HepG2 (cell line): ENCODE data around the gene SETD2. TPM values are rescaled to one million over a fixed set of nuclear protein-coding genes. Genes with fewer than 3 reads are reported as not detected.

ENCODE experiments used
- ATAC-seq: fragments of 200-7000 bp; cut with Tn5 transposase; 3 replicates; pipeline ENCODE4 v1.9.1; 2020; ENCODE audit warnings: mild to moderate bottlenecking, moderate library complexity
- BruUV-seq: library from RNA; stranded (reverse); fragments of 400-500 nt; replicated peaks from 2 replicates; lab custom pipeline; 2021; lab: Mats Ljungman, UMichigan
- CTCF ChIA-PET: fragments of 300-600 bp; formaldehyde crosslinking; extraction: SDS; loops from one replicate; lab custom pipeline; 2021; ENCODE audit warnings: low total read pairs, inconsistent platforms, low intra/inter-chr PET ratio; lab: Yijun Ruan, JAX
- POLR2A ChIA-PET: fragments of 350-600 bp; sonication (Branson Sonifier 250); formaldehyde crosslinking; loops from one replicate; lab custom pipeline; 2020; ENCODE audit warnings: antibody characterized with exemption, inconsistent platforms; lab: Yijun Ruan, JAX
- DNase-seq: peaks from one replicate; pipeline ENCODE4 v3.0.0-alpha.2; 2015; ENCODE audit warnings: low spot score
- FAIRE-seq: peaks from 3 replicates; lab custom pipeline; 2011; peaks lifted over from hg19 to GRCh38; lab: Jason Lieb, UNC
- H2AFZ ChIP-seq: one replicate; pipeline ENCODE4 v1.6.1; 2011; ENCODE audit warnings: low read length, inconsistent platforms
- H3K27ac ChIP-seq: fragments of 300-600 bp; 3 replicates; pipeline ENCODE4 v1.8.0; 2011; ENCODE audit warnings: mixed run types, mild to moderate bottlenecking, mixed read lengths, low read length, inconsistent platforms; ENCODE audit not compliant: insufficient read depth; ENCODE audit errors: extremely low read length
- H3K27me3 ChIP-seq, 2 experiments: fragments of 200-600 bp in 1 of 2; 2 replicates in 1 of 2; 3 replicates in 1 of 2; pipeline versions ENCODE4 v1.6.0 to v1.8.0; 2011; ENCODE audit warnings: low read length in 2 of 2, mild to moderate bottlenecking in 2 of 2, moderate library complexity in 2 of 2, inconsistent platforms in 1 of 2; ENCODE audit not compliant: insufficient read depth in 2 of 2, control insufficient read depth in 1 of 2
- H3K36me3 ChIP-seq, 2 experiments: fragments of 200-600 bp in 1 of 2; replicated peaks in 1 of 2; 2 replicates in 1 of 2; 3 replicates in 1 of 2; pipeline versions ENCODE4 v1.5.1 to v1.8.0; 2011; ENCODE audit warnings: low read length in 2 of 2, inconsistent platforms in 1 of 2; ENCODE audit not compliant: insufficient read depth in 2 of 2, control insufficient read depth in 1 of 2
- H3K4me1 ChIP-seq: 2 replicates; pipeline ENCODE4 v1.5.1; 2012; ENCODE audit warnings: low read length, inconsistent platforms; ENCODE audit not compliant: insufficient read depth
- H3K4me2 ChIP-seq: 2 replicates; pipeline ENCODE4 v1.6.0; 2011; ENCODE audit warnings: low read depth, low read length, inconsistent platforms
- H3K4me3 ChIP-seq, 3 experiments: fragments of 200-600 bp in 1 of 3; sonication (generic), shearing (Covaris generic) in 1 of 3; replicated peaks in 1 of 3; 2 replicates each; pipeline ENCODE4 v1.5.1; 2011 to 2016; ENCODE audit warnings: low read length in 3 of 3, inconsistent platforms in 2 of 3, low read depth in 2 of 3, mild to moderate bottlenecking in 2 of 3, control low read depth in 1 of 3, mixed read lengths in 1 of 3; ENCODE audit not compliant: insufficient read depth in 1 of 3
- H3K79me2 ChIP-seq: one replicate; pipeline ENCODE4 v1.6.1; 2011; ENCODE audit warnings: low read length, inconsistent platforms; ENCODE audit not compliant: insufficient read depth
- H3K9ac ChIP-seq: 2 replicates; pipeline ENCODE4 v1.6.0; 2011; ENCODE audit warnings: mild to moderate bottlenecking, low read depth, low read length, inconsistent platforms; ENCODE audit not compliant: insufficient read depth
- H3K9me3 ChIP-seq: 2 replicates; pipeline ENCODE4 v1.5.1; 2012; ENCODE audit warnings: mild to moderate bottlenecking, low read length
- H4K20me1 ChIP-seq: 2 replicates; pipeline ENCODE4 v1.6.0; 2011; ENCODE audit warnings: inconsistent platforms, mild to moderate bottlenecking, low read length, moderate library complexity; ENCODE audit not compliant: insufficient read depth
- ETV6 ChIP-seq: sonication (generic); formaldehyde crosslinking; conservative IDR thresholded peaks from 2 replicates; pipeline ENCODE4 v1.4.0; 2020; ENCODE audit warnings: missing genetic modification reagents
- HMGXB4 ChIP-seq, 2 experiments: sonication (generic) in 1 of 2; formaldehyde crosslinking in 1 of 2; IDR thresholded peaks; 2 replicates each; pipeline versions ENCODE4 v1.4.0 to v1.6.1; 2018 to 2020; ENCODE audit warnings: missing genetic modification reagents in 2 of 2, borderline replicate concordance in 1 of 2, low read depth in 1 of 2, mild to moderate bottlenecking in 1 of 2, missing biosample characterization in 1 of 2
- KLF12 ChIP-seq: sonication (generic); formaldehyde crosslinking; IDR thresholded peaks from 2 replicates; pipeline ENCODE4 v1.4.0; 2020; ENCODE audit warnings: missing genetic modification reagents, borderline replicate concordance
- KLF15 ChIP-seq: sonication (generic); formaldehyde crosslinking; IDR thresholded peaks from 2 replicates; pipeline ENCODE4 v1.8.1; 2023; ENCODE audit warnings: borderline replicate concordance, mild to moderate bottlenecking, inconsistent platforms, missing genetic modification reagents, mixed read lengths
- TSC22D2 ChIP-seq: sonication (generic); formaldehyde crosslinking; IDR thresholded peaks from 2 replicates; pipeline ENCODE4 v1.5.1; 2020; ENCODE audit warnings: missing genetic modification reagents, mild to moderate bottlenecking, borderline replicate concordance
- ZNF230 ChIP-seq: sonication (generic); formaldehyde crosslinking; IDR thresholded peaks from 2 replicates; pipeline ENCODE4 v1.4.0; 2020; ENCODE audit warnings: mild to moderate bottlenecking, missing genetic modification reagents
- ZNF431 ChIP-seq: sonication (generic); formaldehyde crosslinking; IDR thresholded peaks from 2 replicates; pipeline ENCODE4 v1.9.0; 2022; ENCODE audit warnings: missing genetic modification reagents, low read depth, mild to moderate bottlenecking, borderline replicate concordance
- ZNF850 ChIP-seq: sonication (generic); formaldehyde crosslinking; conservative IDR thresholded peaks from 2 replicates; pipeline ENCODE4 v1.9.0; 2021; ENCODE audit warnings: mild to moderate bottlenecking, missing genetic modification reagents
- WGBS: methylation state at CpG from one replicate; pipeline ENCODE4 v1.1.6; 2017; ENCODE audit warnings: low lambda C conversion rate; 5-methylcytosine and 5-hydroxymethylcytosine counted together
- in situ Hi-C: cut with HindIII; loops from 2 replicates; pipeline ENCODE4 v1.10.0; 2017; ENCODE audit warnings: low pct_unique_long_range_greater_than_20kb; ENCODE audit not compliant: extremely low pct_ligation_motif_present
- intact Hi-C: fragments of 100-400 bp; cut with micrococcal nuclease; formaldehyde crosslinking; loops from one replicate; pipeline ENCODE4 v1.10.0; 2022; ENCODE audit not compliant: unreplicated experiment
- polyA plus RNA-seq, 8 experiments: library from polyadenylated mRNA; depleted of rRNA in 3 of 8; stranded (reverse) in 7 of 8; unstranded in 1 of 8; fragments of >200 nt; fragmentation: Illumina TruSeq in 4 of 8; extraction: Trizol in 4 of 8; gene quantifications; 2 replicates each; pipeline versions ENCODE4 v1.2.1 to v1.2.3, GENCODE V29; 2011 to 2016; ENCODE audit warnings: low read depth in 4 of 8, missing spikeins in 1 of 8, mixed read lengths in 1 of 8; ENCODE audit not compliant: insufficient read depth in 1 of 8
- total RNA-seq, 5 experiments: library from RNA; depleted of rRNA; stranded (reverse); fragments of >200 nt; fragmentation: Illumina TruSeq; extraction: Trizol; gene quantifications; 2 replicates each; pipeline ENCODE4 v1.2.3, GENCODE V29; 2016; ENCODE audit warnings: low read depth in 1 of 5
- TF ChIP-seq, protein P1 (sequence below): sonication (generic); formaldehyde crosslinking; IDR thresholded peaks from 2 replicates; pipeline ENCODE4 v1.5.1; 2020; ENCODE audit warnings: mild to moderate bottlenecking, missing genetic modification reagents, borderline replicate concordance
- TF ChIP-seq, protein P2 (sequence below): sonication (generic); formaldehyde crosslinking; IDR thresholded peaks from 2 replicates; pipeline ENCODE4 v1.5.0; 2020; ENCODE audit warnings: missing genetic modification reagents, mild to moderate bottlenecking, borderline replicate concordance
- TF ChIP-seq, protein P3 (sequence below): sonication (generic); formaldehyde crosslinking; IDR thresholded peaks from 2 replicates; pipeline ENCODE4 v1.5.0; 2020; ENCODE audit warnings: mild to moderate bottlenecking, missing genetic modification reagents
- TF ChIP-seq, protein P4 (sequence below): sonication (generic); formaldehyde crosslinking; IDR thresholded peaks from 2 replicates; pipeline ENCODE4 v1.5.1; 2020; ENCODE audit warnings: missing genetic modification reagents, mild to moderate bottlenecking, borderline replicate concordance

SETD2 gene
- total and polyA plus RNA-seq, 2 of the 13 experiments (the other 11 are each of a cell fraction or from before 2014, with no cell fraction given), result 14.2 to 24.2 TPM

DNA sequence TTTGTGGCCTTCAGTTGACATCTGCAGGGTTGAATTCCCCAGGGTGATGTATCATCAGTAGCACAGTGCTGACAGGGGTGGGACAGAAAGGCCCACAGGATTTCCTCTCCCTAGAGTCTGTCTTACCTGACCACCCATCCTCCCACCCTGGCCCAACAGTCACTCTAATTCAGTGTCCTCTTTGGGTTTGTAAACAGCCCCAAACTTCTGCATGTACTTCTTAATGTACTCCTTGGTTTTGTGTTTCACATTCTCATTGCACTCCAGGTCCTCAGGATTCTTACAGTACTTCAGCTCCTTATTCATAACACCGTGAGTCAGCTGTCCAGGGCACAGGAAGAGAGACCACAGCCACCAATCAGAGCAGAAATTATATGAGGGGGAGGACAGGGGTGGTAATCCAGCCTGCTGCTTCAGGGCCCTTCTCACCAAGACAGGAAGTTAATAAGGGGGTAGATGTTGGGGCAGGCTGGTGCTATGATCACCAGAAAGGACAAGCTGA, 146.9 kb downstream of the SETD2 start (continued):
- no peak for TF ChIP-seq KLF12 (CRISPR knock-in tag)
- no peak for TF ChIP-seq ZNF850 (CRISPR knock-in tag)
- TF ChIP-seq, protein P1, sequence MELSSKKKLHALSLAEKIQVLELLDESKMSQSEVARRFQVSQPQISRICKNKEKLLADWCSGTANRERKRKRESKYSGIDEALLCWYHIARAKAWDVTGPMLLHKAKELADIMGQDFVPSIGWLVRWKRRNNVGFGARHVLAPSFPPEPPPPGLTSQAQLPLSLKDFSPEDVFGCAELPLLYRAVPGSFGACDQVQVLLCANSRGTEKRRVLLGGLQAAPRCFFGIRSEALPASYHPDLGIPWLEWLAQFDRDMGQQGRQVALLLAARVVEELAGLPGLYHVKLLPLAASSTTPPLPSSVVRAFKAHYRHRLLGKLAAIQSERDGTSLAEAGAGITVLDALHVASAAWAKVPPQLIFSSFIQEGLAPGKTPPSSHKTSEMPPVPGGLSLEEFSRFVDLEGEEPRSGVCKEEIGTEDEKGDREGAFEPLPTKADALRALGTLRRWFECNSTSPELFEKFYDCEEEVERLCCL, result no peak
- TF ChIP-seq KLF15 (CRISPR knock-in tag), result no peak
- TF ChIP-seq ZNF230 (CRISPR knock-in tag), result no peak
- TF ChIP-seq, all 625 proteins: peak for 0

- Histone ChIP-seq H3K36me3 (peaks cover 15 to 43% of the 10 kb centered on the region in 2 experiments), H3K27ac (no peak overlapping the region), H3K27me3 (no peaks in the 10 kb centered on the region), H3K4me1 (peaks cover 48% of the 10 kb centered on the region), H3K4me2 (no peak overlapping the region), H2AFZ (no peak overlapping the region), H3K4me3 (no peak overlapping the region), H3K9ac (no peak overlapping the region), H3K79me2 (peaks cover 1% of the 10 kb centered on the region), H4K20me1 (peaks cover 4% of the 10 kb centered on the region; the same call in 1 of the 2 replicates), H3K9me3 (no peaks in the 10 kb centered on the region)
- in situ Hi-C loops (no loop called here), intact Hi-C loops (loop anchor here (10.0 kb wide), 1 partner anchor 48 kb away; no protein-coding TSS in a partner anchor)
- no peak for ATAC-seq
- no TSS peak for BruUV-seq
- ChIA-PET POLR2A (no interaction called here), CTCF (no interaction called here)
- no peak for FAIRE-seq
- no peak for DNase-seq
- 96% methylated on average over 4 of the region's 4 CpGs for WGBS
- TF ChIP-seq, protein P2, sequence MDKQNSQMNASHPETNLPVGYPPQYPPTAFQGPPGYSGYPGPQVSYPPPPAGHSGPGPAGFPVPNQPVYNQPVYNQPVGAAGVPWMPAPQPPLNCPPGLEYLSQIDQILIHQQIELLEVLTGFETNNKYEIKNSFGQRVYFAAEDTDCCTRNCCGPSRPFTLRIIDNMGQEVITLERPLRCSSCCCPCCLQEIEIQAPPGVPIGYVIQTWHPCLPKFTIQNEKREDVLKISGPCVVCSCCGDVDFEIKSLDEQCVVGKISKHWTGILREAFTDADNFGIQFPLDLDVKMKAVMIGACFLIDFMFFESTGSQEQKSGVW, result no peak
- TF ChIP-seq, protein P3, sequence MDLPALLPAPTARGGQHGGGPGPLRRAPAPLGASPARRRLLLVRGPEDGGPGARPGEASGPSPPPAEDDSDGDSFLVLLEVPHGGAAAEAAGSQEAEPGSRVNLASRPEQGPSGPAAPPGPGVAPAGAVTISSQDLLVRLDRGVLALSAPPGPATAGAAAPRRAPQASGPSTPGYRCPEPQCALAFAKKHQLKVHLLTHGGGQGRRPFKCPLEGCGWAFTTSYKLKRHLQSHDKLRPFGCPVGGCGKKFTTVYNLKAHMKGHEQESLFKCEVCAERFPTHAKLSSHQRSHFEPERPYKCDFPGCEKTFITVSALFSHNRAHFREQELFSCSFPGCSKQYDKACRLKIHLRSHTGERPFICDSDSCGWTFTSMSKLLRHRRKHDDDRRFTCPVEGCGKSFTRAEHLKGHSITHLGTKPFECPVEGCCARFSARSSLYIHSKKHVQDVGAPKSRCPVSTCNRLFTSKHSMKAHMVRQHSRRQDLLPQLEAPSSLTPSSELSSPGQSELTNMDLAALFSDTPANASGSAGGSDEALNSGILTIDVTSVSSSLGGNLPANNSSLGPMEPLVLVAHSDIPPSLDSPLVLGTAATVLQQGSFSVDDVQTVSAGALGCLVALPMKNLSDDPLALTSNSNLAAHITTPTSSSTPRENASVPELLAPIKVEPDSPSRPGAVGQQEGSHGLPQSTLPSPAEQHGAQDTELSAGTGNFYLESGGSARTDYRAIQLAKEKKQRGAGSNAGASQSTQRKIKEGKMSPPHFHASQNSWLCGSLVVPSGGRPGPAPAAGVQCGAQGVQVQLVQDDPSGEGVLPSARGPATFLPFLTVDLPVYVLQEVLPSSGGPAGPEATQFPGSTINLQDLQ (CRISPR knock-in tag), result no peak
- TF ChIP-seq, protein P4, sequence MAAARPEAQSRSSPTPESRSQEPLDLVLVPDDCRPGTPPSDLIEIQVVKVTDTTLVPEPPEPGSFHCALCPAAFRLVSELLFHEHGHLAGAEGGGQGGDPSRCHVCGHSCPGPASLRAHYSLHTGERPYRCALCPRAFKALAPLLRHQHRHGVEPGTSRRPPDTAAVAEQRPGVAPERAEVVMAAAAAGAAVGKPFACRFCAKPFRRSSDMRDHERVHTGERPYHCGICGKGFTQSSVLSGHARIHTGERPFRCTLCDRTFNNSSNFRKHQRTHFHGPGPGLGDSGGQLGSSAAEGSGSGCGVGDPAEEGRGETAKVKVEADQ (CRISPR knock-in tag), result no peak
- no peak for TF ChIP-seq HMGXB4 (CRISPR knock-in tag; IDR thresholded peaks at IDR 0.05; ENCODE audit: borderline replicate concordance in 1 of 2, low read depth in 1 of 2)
- no peak for TF ChIP-seq ZNF431
- TF ChIP-seq TSC22D2, result no peak
- TF ChIP-seq ETV6, result no peak
These were observed 147.6 kb downstream of the SETD2 start for GRCh38 chr3:47016086-47016933.
